WERI-Rb-1 (cell line): ENCODE results near the gene VN1R2.
A peak's percentile ranks its signal among the peaks of the same experiment; 100 is the strongest.
"Not testable (repeated sequence)": the region's sequence is repeated elsewhere in the genome, so short reads cannot be mapped to it uniquely, and the experiment has no call there.

Source experiments
- DNase-seq: peaks from one replicate; pipeline ENCODE4 v3.0.0-alpha.2; 2020
- H3K27ac ChIP-seq: fragments of 250-450 bp; sonication (Bioruptor Pico); 2 replicates; pipeline ENCODE4 v1.5.1; 2020; ENCODE audit warnings: mild to moderate bottlenecking, moderate library complexity
- H3K27me3 ChIP-seq: fragments of 250-450 bp; sonication (Bioruptor Pico); 2 replicates; pipeline ENCODE4 v1.5.1; 2021; ENCODE audit warnings: mild to moderate bottlenecking, low read depth, moderate library complexity; ENCODE audit not compliant: insufficient read depth, severe bottlenecking
- H3K36me3 ChIP-seq: fragments of 250-450 bp; sonication (Bioruptor Pico); 2 replicates; pipeline ENCODE4 v1.5.1; 2020; ENCODE audit warnings: mild to moderate bottlenecking, moderate library complexity
- H3K4me3 ChIP-seq: 2 replicates; pipeline ENCODE4 v1.5.1; 2011; ENCODE audit warnings: low read depth, mild to moderate bottlenecking, control low read depth, low read length
- H3K9me3 ChIP-seq: fragments of 250-450 bp; sonication (Bioruptor Pico); 2 replicates; pipeline ENCODE4 v1.5.1; 2021; ENCODE audit warnings: mild to moderate bottlenecking, moderate library complexity; ENCODE audit not compliant: severe bottlenecking
- TF ChIP-seq, protein P1 (sequence below): IDR thresholded peaks from 2 replicates; pipeline ENCODE4 v1.5.1; 2011; ENCODE audit warnings: low read depth, mild to moderate bottlenecking, control low read depth, inconsistent platforms, low read length

The VN1R2 gene, protein sequence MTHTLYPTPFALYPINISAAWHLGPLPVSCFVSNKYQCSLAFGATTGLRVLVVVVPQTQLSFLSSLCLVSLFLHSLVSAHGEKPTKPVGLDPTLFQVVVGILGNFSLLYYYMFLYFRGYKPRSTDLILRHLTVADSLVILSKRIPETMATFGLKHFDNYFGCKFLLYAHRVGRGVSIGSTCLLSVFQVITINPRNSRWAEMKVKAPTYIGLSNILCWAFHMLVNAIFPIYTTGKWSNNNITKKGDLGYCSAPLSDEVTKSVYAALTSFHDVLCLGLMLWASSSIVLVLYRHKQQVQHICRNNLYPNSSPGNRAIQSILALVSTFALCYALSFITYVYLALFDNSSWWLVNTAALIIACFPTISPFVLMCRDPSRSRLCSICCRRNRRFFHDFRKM

DNA sequence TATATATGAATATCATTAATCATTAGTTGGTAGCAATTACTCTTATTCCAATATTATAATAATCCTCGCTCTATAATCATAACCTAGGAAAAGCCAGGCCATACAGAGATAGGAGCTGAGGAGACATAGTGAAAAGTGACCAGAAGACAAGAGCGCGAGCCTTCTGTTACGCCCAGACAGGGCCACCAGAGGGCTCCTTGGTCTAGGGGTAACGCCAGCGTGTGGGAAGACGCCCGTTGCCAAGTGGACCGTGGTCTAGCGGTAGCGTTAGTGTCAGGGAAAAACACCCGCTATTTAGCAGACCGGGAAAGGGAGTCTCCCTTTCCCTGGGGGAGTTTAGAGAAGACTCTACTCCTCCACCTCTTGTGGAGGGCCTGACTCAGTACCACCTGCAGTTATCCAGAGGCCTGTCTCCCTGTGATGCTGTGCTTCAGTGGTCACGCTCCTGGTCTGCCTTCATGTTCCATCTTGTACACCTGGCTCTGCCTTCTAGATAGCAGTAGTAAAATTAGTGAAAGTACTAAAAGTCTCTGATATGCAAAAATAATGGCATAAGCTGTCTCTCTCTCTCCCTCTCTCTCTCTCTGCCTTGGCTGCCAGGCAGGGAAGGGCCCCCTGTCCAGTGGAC, at the start of gene VN1R2:
VN1R2 (plus strand) TSS at position 578 of the 628 bp plus-strand sequence. CDS start 84 bp downstream, outside the sequence.
- peak; percentile 30 for DNase-seq
- not testable (repeated sequence) for H3K36me3 ChIP-seq, H3K27ac ChIP-seq, H3K4me3 ChIP-seq
- TF ChIP-seq, protein P1, sequence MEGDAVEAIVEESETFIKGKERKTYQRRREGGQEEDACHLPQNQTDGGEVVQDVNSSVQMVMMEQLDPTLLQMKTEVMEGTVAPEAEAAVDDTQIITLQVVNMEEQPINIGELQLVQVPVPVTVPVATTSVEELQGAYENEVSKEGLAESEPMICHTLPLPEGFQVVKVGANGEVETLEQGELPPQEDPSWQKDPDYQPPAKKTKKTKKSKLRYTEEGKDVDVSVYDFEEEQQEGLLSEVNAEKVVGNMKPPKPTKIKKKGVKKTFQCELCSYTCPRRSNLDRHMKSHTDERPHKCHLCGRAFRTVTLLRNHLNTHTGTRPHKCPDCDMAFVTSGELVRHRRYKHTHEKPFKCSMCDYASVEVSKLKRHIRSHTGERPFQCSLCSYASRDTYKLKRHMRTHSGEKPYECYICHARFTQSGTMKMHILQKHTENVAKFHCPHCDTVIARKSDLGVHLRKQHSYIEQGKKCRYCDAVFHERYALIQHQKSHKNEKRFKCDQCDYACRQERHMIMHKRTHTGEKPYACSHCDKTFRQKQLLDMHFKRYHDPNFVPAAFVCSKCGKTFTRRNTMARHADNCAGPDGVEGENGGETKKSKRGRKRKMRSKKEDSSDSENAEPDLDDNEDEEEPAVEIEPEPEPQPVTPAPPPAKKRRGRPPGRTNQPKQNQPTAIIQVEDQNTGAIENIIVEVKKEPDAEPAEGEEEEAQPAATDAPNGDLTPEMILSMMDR = peak; percentile 25; the same call in 1 of the 2 replicates
- Histone ChIP-seq H3K9me3 (peaks cover 18% of the 10 kb centered on the region), H3K27me3 (peaks cover 24% of the 10 kb centered on the region)

DNA sequence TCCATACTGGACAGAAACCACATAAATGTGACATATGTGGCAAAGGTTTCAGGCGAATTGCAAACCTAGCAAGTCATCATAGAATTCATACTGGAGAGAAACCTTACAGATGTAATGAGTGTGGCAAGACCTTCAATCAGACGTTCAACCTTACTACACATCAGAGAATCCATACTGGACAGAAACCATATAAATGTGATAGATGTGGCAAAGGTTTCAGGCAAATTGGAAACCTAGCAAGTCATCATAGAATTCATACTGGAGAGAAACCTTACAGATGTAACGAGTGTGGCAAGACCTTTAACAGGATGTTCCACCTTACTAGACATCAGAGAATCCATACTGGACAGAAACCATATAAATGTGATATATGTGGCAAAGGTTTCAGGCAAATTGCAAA, 46.5 kb upstream of the VN1R2 start:
- not testable (repeated sequence) for DNase-seq, H3K27ac ChIP-seq, H3K27me3 ChIP-seq, H3K4me3 ChIP-seq, H3K36me3 ChIP-seq
- H3K9me3 ChIP-seq = peaks cover 44% of the 10 kb centered on the region

DNA sequence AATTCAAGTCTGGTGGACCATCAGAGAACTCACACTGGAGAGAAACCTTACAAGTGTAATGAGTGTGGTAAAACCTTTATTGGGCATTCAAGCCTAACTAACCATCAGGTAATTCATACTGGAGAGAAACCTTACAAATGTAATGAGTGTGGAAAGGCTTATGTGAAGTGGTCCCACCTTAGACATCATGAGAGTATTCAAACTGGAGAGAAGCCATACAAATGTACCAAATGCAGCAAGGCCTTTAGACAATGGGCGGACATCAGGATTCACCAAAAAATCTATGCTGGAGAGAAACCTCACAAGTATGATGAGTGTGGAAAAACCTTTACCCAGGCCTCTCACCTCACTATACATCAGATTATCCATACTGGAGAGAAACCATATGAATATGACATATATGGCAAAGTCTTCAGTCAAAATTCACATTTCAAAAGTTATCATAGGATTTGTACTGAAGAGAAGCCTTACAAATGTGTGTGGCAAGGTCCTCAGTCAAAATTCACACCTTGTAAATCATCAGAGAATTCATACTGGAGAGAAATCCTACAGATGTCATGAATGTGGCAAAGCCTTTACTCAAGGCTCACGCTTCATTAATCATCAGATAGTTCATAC, 45.3 kb upstream of the VN1R2 start:
- TF ChIP-seq, protein P1 = no peak
- H3K4me3 ChIP-seq = no peak overlapping the region
- DNase-seq = no peak
- H3K27me3 ChIP-seq = no peaks in the 10 kb centered on the region
- peaks cover 46% of the 10 kb centered on the region for H3K9me3 ChIP-seq
- H3K36me3 ChIP-seq = peaks cover 8% of the 10 kb centered on the region
- H3K27ac ChIP-seq = no peak overlapping the region

DNA sequence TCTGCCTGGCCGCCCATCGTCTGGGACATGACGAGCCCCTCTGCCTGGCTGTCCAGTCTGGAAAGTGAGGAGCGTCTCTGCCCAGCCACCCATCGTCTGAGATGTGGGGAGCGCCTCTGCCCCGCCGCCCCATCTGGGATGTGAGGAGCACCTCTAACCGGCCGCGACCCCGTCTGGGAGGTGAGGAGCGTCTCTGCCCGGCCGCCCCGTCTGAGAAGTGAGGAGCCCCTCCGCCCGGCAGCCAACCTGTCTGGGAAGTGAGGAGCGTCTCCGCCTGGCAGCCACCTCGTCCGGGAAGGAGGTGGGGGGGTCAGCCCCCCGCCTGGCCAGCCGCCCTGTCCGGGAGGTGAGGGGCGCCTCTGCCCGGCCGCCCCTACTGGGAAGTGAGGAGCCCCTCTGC, 35.4 kb upstream of the VN1R2 start:
- not testable (repeated sequence) for H3K36me3 ChIP-seq, DNase-seq, H3K27ac ChIP-seq, H3K27me3 ChIP-seq, H3K4me3 ChIP-seq
- peaks cover 11% of the 10 kb centered on the region for H3K9me3 ChIP-seq

DNA sequence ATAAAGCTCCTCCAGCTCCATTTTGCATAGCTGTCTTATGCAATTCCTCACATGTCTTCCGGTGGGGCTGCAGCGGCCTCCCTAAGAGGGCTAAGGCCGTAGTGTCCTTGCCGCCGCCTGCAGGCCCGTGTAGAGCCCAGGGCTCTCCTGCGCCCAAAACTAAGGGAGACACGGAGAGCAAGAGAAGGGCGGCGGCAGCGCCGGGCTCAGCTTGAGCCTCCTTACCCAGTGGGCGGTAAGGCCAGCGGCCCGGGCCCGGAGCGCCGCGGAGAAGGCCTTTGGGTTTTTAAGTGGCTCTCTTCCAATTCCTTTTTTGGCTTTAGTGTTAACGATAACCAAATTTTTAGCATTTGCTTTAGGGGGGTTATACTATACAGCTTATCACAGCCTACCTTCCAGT, 33.5 kb upstream of the VN1R2 start:
- no peaks in the 10 kb centered on the region for H3K36me3 ChIP-seq
- no peak for DNase-seq
- TF ChIP-seq, protein P1 = no peak
- no peaks in the 10 kb centered on the region for H3K27me3 ChIP-seq
- no peak overlapping the region for H3K27ac ChIP-seq
- H3K9me3 ChIP-seq = peaks cover 5% of the 10 kb centered on the region
- no peak overlapping the region for H3K4me3 ChIP-seq

DNA sequence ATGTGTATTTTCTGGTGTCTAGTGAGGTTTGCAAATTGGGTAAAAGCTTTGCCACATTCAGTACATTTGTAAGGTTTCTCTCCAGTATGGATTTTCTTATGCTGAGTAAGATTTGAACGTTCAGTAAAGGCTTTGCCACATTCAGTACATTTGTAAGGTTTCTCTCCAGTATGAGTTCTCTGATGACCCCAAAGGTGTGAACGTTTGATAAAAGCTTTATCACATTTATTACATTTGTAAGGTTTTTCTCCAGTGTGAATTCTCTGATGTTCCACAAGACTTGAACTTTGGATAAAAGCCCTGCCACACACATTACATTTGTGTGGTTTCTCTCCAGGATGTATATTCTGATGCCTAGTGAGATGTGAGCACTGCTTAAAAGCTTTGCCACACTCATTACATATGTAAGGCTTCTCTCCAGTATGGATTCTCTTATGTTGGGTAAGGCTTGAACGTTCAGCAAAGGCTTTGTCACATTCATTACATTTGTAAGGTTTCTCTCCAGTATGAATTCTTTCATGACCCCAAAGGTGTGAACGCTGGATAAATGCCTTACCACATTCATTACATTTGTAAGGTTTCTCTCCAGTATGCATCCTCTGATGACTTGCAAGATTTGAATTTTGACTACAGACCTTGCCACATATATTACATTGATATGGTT, 20.8 kb upstream of the VN1R2 start:
- no peak for DNase-seq
- H3K4me3 ChIP-seq = no peak overlapping the region
- peaks cover 46% of the 10 kb centered on the region for H3K36me3 ChIP-seq
- TF ChIP-seq, protein P1 = no peak
- H3K27ac ChIP-seq = no peak overlapping the region
- H3K27me3 ChIP-seq = no peaks in the 10 kb centered on the region
- H3K9me3 ChIP-seq = peaks cover 23% of the 10 kb centered on the region
